Measurements from ENCODE around the gene CAMK2D. TPM values are rescaled to one million over a fixed set of nuclear protein-coding genes. Genes with fewer than 3 reads are reported as not detected.

The CAMK2D gene
- total and polyA plus RNA-seq, 2 experiments from 2014 or later: 36.8 to 99.1 TPM

DNA sequence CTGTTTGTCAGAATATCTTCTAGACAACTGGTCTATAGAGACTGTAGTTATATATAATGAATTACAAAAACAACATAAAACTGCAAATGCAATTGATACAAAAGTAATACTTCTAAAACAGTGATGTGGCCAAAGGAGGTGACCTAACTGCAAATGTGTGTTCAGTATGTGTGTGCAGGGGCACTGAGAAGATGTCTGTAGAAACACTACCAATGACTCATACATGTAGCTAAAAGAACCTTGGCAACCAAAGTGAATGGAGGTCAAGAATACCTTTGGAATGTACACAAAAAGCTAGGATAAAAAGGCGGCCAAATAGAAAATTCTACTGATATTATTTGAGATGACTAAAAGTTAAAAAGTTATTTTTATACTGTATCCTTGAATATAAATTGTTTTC is 261.8 kb downstream of the CAMK2D start:
- 67% methylated on average over 1 of the region's 1 CpG for WGBS (ENCODE audit: low lambda C conversion rate, missing lambda C conversion rate)
- H4K20me1 ChIP-seq (ENCODE audit: insufficient read depth, poor library complexity, severe bottlenecking): no peaks in the 10 kb centered on the region
- H3K4me3 ChIP-seq: no peak overlapping the region
- no peaks in the 10 kb centered on the region for H3K36me3 ChIP-seq (replicated peaks; ENCODE audit: insufficient read depth, low read depth)
- peak; percentile 21 for DNase-seq (ENCODE audit: low spot score)
- H3K27me3 ChIP-seq: no peaks in the 10 kb centered on the region
- no peaks in the 10 kb centered on the region for H3K9me2 ChIP-seq (replicated peaks; ENCODE audit: insufficient read depth)
- H3K4me2 ChIP-seq: no peak overlapping the region
- TF ChIP-seq CTCF (IDR thresholded peaks at IDR 0.05; ENCODE audit: poor library complexity): no peak
- TF ChIP-seq EZH2 (IDR thresholded peaks at IDR 0.05; ENCODE audit: borderline replicate concordance): no peak
- TF ChIP-seq EZH2phosphoT487 (IDR thresholded peaks at IDR 0.05; ENCODE audit: low read depth, severe bottlenecking, unreplicated experiment): no peak
- H3K27ac ChIP-seq: peak overlapping the region; percentile 39
- H2AFZ ChIP-seq: no peak overlapping the region
- H3K9me3 ChIP-seq (ENCODE audit: low read depth): no peaks in the 10 kb centered on the region
- H3K79me2 ChIP-seq: no peaks in the 10 kb centered on the region
- H3K4me1 ChIP-seq (ENCODE audit: insufficient read depth): no peaks in the 10 kb centered on the region

GRCh38 chr4:113499166-113499565 is 262.4 kb downstream of the CAMK2D start:
- Histone ChIP-seq H3K27me3 (no peaks in the 10 kb centered on the region), H3K36me3 (replicated peaks; ENCODE audit: insufficient read depth, low read depth) (no peaks in the 10 kb centered on the region), H4K20me1 (ENCODE audit: insufficient read depth, poor library complexity, severe bottlenecking) (no peaks in the 10 kb centered on the region), H3K9me2 (replicated peaks; ENCODE audit: insufficient read depth) (no peaks in the 10 kb centered on the region), H2AFZ (no peak overlapping the region), H3K4me3 (no peak overlapping the region), H3K27ac (peak overlapping the region; percentile 39), H3K9me3 (ENCODE audit: low read depth) (no peaks in the 10 kb centered on the region), H3K79me2 (no peaks in the 10 kb centered on the region), H3K4me2 (no peak overlapping the region), H3K4me1 (ENCODE audit: insufficient read depth) (no peaks in the 10 kb centered on the region)
- no peak for DNase-seq (ENCODE audit: low spot score)
- no peak for TF ChIP-seq EZH2phosphoT487 (IDR thresholded peaks at IDR 0.05; ENCODE audit: low read depth, severe bottlenecking, unreplicated experiment)
- no peak for TF ChIP-seq EZH2 (IDR thresholded peaks at IDR 0.05; ENCODE audit: borderline replicate concordance)
- no peak for TF ChIP-seq CTCF (IDR thresholded peaks at IDR 0.05; ENCODE audit: poor library complexity)
- 75% methylated on average over 1 of the region's 1 CpG for WGBS (ENCODE audit: low lambda C conversion rate, missing lambda C conversion rate)

DNA sequence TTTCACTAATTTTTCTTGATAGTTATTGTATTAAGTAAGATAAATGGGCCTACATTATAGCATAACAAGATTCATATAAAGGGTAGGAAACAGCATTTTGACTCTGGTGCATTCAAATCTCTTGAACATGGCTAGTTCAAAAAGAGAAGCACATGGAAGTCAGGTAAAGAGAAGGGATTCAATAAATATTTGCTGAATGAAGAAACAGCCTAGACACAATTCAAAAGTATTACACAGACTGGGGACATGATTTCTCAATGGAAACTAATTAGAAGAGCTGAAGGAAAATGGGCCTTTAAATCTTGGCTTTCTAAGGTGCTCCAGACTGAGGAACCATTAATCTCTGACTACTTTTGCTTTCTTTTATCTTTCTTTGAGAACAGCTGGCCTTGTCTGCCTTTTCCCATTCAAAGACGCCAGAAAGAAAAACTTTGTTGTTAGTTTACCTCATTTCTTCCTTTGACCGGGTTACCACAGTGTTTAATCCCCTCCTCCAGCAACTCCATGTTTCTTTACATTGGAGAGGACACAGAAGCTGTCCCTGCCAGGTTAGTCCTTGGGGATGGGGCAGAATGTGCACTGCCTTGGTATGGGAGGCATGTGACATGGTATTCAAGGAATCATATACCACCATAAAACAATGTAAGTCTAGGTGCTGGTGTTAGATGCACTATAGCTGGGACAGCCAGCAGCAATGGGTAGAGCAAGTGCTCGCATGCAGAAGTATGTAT is 264.2 kb downstream of the CAMK2D start:
- Histone ChIP-seq H3K79me2 (no peaks in the 10 kb centered on the region), H3K27ac (no peak overlapping the region), H4K20me1 (ENCODE audit: insufficient read depth, poor library complexity, severe bottlenecking) (no peaks in the 10 kb centered on the region), H2AFZ (no peak overlapping the region), H3K9me2 (replicated peaks; ENCODE audit: insufficient read depth) (no peaks in the 10 kb centered on the region), H3K4me1 (ENCODE audit: insufficient read depth) (no peaks in the 10 kb centered on the region), H3K27me3 (no peaks in the 10 kb centered on the region), H3K9me3 (ENCODE audit: low read depth) (no peaks in the 10 kb centered on the region), H3K4me2 (no peak overlapping the region), H3K36me3 (replicated peaks; ENCODE audit: insufficient read depth, low read depth) (no peaks in the 10 kb centered on the region), H3K4me3 (no peak overlapping the region)
- WGBS (ENCODE audit: low lambda C conversion rate, missing lambda C conversion rate): 79% methylated on average over 3 of the region's 3 CpGs
- no peak for TF ChIP-seq CTCF (IDR thresholded peaks at IDR 0.05; ENCODE audit: poor library complexity)
- no peak for DNase-seq (ENCODE audit: low spot score)

Measured in hepatocyte (in vitro differentiated cells).